Right renal cortex interstitium (tissue), 3 donors: ENCODE measurements around the gene KLF13. TPM values are rescaled to one million over a fixed set of nuclear protein-coding genes. Genes with fewer than 3 reads are reported as not detected.

Source experiments
- DNase-seq, 3 donors: peaks; one replicate each; pipeline ENCODE4 v3.0.0-alpha.2; 2013; ENCODE audit warnings: low read depth in 3 of 3, low spot score in 2 of 3
- polyA plus RNA-seq, 3 donors: library from polyadenylated mRNA; unstranded; fragments of 120-200 nt; gene quantifications; one replicate each; pipeline ENCODE4 v1.2.1, GENCODE V29; 2013; ENCODE audit not compliant: insufficient read length in 3 of 3

KLF13 gene
- polyA plus RNA-seq, 3 donors: 68.1 to 72.8 (median 72.0) TPM

DNA sequence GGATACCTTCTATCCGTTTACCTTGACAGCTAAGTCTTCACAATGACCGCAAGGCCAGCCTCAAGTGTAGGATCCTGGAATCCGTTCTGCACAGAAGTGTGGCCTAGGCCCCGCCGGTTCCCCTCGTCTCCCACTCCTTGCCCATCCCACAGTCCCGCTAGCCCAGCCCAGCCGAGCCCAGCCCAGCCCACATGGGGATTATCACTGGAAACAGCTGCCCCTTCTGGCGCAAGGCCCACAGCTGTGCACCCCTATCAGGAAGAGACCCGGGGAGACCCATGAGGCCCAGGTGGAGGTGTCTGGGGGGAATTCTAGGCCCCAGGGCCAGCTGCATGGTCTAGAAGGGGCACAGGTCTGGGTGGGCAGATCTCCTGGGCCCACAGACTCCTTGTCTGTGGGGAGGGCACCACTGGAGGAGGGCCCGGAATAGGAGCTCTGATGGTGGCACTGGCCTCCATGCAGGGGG lies 27.9 kb upstream of the KLF13 start:
- DNase-seq: no peak

DNA sequence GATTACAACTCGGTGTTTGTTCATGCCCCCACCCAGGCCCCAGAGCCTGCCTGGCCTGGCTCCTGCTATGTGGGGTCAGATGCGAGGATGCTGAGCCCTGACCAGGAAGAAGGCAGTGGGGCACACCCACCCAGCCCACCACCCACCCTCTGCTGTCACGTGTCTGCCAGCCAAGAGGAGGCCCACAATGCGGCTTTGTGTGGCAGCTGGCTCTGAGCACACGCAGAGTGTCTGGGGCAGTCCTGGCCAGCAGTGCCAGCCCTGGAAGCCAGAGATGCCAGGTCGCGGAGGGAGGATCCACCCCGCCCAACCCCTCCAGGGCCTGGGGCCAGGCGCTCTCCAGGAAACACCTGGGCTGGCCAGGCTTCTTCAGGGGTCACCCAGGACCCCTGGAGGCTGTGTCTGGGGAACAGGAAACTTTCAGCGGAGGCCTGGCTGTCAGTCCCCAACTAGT lies 26.4 kb upstream of the KLF13 start:
- no peak for DNase-seq

DNA sequence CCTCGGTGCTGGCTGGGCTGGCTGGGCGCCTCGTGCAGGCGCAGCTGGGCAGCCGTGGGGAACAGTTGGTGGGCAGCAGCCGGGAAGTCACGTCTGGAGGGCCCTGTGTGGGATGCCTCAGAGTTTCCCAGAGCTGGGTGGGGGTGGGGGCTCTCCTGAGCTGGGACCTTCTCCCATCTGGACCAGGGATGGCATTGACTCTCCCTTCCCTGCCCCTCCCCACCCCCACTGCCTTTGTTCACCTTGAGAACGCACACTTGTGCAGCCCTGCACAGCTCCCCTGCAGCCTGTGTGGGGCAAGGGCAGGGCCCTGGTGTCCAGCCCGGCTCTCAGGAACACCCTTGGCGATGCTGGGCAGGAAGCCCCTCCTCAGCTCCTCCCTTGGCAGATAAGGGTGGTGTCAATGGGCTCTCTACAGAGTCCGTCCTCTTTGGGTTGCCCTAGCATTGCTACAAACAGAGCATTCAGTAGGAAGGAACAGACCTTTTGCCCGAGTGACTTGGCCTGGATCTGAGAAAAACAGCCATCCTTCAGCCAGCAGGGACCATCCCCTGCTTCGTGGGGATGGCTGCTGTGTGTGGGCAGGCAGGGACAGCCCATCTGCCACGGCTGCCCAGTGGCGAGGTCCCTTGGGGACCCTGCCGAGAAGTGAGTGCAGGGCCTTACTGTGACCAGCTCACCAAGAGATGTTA lies 25.5 kb upstream of the KLF13 start:
- no peak for DNase-seq

DNA sequence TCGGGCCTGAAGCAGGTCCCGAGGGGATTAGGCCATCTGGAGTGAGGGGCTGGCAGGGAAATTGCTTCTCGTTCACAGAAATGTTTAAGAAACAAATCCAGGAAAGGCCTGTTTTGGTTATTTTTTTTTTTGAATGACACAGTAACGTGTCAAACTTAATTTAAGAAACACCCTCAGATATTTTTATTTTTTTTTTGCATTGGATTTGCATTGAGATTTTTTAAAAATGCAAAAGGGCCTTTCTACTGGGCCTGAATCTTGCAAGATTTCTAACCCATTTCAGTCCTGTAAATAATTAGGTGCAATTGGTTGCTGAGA lies 25.0 kb upstream of the KLF13 start:
- DNase-seq: no peak

DNA sequence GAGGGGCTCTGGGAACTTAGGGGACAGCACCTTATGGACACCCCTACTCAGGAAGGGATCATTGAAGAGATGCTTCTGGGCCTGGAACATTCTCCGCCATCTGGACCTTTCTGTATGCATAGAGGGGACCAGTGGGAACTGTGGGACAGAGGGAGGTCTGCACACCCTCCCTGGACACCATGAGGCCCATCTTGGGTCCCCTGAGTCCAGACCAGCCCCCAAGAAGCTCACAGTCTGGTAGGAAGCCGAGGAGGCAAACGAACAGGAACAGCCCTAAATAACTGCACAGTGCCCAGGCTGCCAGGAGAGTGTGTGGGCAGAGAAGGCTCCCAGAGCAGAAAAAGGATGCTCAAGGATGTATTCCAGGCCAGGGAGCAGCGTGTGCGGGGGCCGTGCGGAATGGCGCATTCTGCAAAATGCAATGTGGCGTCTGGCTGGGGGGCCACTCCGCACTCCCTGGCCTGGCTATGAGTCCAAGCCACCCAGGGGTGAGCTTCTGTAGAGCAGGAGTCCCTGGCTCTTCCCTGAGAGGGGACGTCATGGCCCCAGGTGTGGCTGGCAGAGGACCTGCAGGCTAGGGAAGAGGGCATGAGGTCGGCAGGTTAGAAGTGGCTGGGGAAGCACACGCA lies 24.5 kb upstream of the KLF13 start:
- no peak for DNase-seq

GRCh38 chr15:31302778-31303725 lies 23.6 kb upstream of the KLF13 start:
- no peak for DNase-seq

DNA sequence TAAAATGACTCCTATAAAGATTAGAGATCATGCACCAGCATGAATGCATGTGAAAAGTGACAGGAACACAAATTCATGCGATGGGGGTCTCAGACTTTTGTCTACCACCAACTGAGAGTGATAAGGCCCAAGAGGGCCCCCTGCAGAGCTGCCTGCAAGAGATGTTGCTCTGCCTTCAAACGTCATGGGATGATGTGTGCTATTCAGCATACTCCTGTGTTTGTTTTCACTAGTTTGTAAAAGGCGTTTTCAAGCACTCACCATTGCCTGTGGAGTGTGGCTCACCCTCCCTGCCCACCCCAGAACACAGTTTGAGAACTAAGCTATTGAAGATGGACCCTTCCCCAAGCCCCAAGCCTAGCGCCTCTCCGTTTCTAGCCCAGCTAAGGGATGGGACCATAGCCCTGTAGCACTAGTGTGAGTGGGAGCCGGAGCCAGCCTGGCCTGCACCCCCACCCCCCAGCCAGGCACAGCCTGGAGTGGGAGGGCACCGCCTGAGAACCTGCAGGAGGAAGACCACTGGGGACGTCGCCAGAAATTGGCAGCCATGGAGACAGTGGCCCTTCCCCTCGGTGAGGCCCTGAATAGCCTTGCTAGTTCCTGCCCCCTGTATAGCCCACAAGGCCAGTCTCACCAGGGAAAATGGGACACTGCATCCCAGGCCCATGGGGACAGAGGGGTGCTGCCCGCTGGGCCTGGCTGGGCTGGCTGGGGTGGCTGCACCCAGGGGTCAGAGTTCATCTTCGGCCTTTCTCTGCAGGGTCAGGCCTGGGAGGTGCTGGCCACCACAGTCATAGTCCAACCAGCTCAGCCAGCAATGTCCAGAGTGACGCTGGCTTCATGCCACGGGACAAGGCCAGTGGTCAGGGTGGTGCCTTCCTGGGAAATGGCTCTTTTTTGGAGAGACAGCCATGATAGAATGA lies 22.6 kb upstream of the KLF13 start:
- DNase-seq: no peak

GRCh38 chr15:31304751-31305365 lies 21.8 kb upstream of the KLF13 start:
- DNase-seq: no peak

GRCh38 chr15:31305375-31305774 lies 21.3 kb upstream of the KLF13 start:
- no peak for DNase-seq

DNA sequence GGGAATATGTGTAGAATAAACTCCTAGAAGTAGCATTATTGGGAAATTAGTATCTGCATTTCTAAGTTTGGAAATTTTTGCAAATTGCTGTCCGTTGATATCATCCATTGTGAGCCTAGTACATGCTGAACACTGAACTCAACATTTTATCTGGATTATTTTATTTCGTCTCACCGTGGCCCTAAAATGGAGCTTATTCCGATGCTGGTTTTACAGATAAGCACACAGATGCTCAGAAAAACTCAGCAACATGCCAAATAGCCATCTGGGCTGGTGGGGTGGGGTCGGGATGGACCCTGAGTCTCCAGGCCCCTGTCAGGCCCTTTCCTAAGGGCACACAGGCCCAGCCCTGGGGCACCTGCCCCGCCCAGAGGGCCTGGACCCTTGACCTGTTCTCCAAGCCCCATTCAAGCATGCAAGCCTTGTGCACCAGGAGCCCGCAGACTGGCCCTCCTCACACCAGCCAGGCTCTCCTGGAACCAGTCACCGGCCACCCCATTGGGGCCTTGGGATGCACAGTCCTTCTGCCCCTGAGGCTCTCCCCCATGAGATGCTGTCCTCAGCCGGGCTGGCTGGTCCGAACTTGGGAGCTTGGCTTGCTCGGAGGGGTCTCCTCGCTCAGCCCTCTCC lies 20.7 kb upstream of the KLF13 start:
- no peak for DNase-seq

DNA sequence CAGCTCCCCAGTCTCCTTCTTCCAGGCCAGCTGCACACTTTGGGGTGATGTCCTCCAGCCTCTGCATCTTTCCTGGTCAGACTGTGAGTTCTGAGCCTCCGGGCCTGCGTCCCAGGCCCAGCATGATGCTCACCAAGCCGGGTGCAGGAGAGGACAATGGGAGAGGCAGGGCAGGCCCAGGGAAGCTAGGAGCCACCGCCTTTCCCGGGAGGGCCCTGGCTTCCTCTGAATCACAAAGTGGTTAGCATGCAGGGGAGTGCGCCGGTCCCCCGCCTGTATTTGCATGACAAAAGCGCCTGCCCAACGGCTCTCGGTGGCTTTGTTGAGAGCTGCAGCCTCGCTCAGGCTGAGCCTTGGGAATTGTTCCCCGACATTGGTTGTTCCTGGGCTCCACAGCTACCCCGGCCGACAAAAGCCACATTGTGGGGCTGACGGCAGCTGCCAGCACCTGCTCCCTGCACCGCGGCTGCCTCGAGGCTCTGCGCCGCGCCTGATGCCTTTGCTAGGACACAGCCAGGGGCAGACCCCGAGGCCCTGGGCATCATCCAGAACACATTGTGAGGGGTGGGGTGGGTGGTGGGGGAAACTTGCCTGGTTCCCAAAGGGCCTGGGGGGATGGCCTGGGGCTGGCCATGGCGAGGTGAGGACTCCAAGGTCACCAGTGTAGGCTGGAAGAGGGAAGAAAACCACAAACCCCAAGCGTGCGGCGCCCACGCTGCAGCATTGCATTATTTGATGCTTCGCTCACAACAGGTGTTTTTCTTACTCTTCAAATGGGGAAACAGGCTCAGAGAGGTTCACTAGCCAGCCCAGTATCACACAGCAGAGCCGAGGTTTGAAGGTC lies 20.0 kb upstream of the KLF13 start:
- no peak for DNase-seq

- DNase-seq: no peak
Observed at GRCh38 chr15:31307270-31308184, 19.1 kb upstream of the KLF13 start.

- no peak for DNase-seq
Observed at GRCh38 chr15:31308185-31308639, 18.4 kb upstream of the KLF13 start.

- DNase-seq: no peak
Observed at GRCh38 chr15:31309893-31310606, 16.6 kb upstream of the KLF13 start.

GRCh38 chr15:31311735-31312619 lies 14.7 kb upstream of the KLF13 start:
- DNase-seq: no peak

- DNase-seq: no peak
Observed at GRCh38 chr15:31313223-31313622, 13.4 kb upstream of the KLF13 start.
